ENCODE results near the gene RUNX2.

DNA sequence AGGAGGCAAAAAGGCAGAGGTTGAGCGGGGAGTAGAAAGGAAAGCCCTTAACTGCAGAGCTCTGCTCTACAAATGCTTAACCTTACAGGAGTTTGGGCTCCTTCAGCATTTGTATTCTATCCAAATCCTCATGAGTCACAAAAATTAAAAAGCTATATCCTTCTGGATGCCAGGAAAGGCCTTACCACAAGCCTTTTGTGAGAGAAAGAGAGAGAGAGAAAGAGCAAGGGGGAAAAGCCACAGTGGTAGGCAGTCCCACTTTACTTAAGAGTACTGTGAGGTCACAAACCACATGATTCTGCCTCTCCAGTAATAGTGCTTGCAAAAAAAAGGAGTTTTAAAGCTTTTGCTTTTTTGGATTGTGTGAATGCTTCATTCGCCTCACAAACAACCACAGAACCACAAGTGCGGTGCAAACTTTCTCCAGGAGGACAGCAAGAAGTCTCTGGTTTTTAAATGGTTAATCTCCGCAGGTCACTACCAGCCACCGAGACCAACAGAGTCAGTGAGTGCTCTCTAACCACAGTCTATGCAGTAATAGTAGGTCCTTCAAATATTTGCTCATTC lies at the start of gene RUNX2:
- TF ChIP-seq, protein P1, sequence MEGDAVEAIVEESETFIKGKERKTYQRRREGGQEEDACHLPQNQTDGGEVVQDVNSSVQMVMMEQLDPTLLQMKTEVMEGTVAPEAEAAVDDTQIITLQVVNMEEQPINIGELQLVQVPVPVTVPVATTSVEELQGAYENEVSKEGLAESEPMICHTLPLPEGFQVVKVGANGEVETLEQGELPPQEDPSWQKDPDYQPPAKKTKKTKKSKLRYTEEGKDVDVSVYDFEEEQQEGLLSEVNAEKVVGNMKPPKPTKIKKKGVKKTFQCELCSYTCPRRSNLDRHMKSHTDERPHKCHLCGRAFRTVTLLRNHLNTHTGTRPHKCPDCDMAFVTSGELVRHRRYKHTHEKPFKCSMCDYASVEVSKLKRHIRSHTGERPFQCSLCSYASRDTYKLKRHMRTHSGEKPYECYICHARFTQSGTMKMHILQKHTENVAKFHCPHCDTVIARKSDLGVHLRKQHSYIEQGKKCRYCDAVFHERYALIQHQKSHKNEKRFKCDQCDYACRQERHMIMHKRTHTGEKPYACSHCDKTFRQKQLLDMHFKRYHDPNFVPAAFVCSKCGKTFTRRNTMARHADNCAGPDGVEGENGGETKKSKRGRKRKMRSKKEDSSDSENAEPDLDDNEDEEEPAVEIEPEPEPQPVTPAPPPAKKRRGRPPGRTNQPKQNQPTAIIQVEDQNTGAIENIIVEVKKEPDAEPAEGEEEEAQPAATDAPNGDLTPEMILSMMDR (IDR thresholded peaks at IDR 0.05), result no peak
- TF ChIP-seq, protein P2, sequence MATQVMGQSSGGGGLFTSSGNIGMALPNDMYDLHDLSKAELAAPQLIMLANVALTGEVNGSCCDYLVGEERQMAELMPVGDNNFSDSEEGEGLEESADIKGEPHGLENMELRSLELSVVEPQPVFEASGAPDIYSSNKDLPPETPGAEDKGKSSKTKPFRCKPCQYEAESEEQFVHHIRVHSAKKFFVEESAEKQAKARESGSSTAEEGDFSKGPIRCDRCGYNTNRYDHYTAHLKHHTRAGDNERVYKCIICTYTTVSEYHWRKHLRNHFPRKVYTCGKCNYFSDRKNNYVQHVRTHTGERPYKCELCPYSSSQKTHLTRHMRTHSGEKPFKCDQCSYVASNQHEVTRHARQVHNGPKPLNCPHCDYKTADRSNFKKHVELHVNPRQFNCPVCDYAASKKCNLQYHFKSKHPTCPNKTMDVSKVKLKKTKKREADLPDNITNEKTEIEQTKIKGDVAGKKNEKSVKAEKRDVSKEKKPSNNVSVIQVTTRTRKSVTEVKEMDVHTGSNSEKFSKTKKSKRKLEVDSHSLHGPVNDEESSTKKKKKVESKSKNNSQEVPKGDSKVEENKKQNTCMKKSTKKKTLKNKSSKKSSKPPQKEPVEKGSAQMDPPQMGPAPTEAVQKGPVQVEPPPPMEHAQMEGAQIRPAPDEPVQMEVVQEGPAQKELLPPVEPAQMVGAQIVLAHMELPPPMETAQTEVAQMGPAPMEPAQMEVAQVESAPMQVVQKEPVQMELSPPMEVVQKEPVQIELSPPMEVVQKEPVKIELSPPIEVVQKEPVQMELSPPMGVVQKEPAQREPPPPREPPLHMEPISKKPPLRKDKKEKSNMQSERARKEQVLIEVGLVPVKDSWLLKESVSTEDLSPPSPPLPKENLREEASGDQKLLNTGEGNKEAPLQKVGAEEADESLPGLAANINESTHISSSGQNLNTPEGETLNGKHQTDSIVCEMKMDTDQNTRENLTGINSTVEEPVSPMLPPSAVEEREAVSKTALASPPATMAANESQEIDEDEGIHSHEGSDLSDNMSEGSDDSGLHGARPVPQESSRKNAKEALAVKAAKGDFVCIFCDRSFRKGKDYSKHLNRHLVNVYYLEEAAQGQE (IDR thresholded peaks at IDR 0.05; ENCODE audit: insufficient read depth in 1 of 2, low read depth in 2 of 2, low read length in 1 of 2), result no peak
- no peak for TF ChIP-seq POLR2AphosphoS5 (IDR thresholded peaks at IDR 0.05; ENCODE audit: low read depth, low read length)
